GDM1 (cell line): ENCODE results near the gene AIPL1.

ENCODE experiments used
- DNase-seq: peaks from one replicate; lab custom pipeline; 2025; lab: John Stamatoyannopoulos, UW

AIPL1 gene

GRCh38 chr17:6465206-6466003 lies 30.5 kb upstream of the AIPL1 start:
- no peak for DNase-seq

GRCh38 chr17:6464446-6465041 lies 29.6 kb upstream of the AIPL1 start:
- DNase-seq, result no peak

DNA sequence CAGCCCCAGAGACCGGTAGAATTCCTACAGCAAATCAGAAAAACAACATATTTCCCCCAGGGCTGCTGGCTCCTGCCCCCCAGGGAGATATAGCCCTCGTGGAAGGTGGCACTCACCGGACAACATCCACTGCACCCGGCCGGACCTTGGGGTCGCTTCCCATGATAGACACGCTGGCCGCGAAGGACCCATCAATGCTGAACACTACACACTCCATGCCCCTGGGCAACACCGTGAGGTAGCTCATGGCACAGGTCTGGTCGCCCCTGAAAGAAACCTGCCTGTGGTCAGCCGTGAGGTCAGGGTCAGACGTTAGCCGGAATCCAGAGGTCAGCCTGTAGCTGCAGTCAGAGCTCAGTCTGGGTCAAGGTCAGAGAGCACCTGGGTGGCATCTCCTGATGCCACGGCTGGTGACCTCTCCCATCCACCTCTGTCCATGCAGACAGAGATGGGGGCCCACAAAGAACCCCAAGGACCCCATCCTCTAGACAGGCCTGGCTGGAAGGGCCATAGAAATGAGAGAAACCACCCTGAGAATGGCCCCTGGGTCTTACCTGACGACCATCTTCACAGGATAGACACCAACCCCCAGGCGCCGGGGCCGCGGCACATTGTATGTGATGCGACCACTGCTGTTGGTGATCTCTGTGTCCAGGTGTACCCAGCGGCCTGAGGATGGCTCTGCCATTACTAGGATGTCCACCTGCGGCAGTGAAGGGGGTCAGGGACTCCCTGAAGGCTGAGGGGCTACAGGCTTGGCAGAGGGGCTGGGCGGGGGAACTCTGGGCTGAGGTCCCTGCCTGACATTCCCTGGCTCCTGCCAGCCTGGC lies 28.9 kb upstream of the AIPL1 start:
- no peak for DNase-seq

GRCh38 chr17:6462692-6463091 lies 27.8 kb upstream of the AIPL1 start:
- DNase-seq, result no peak

- DNase-seq, result no peak
These were observed 27.0 kb upstream of the AIPL1 start for GRCh38 chr17:6461792-6462524.

GRCh38 chr17:6461246-6461645 lies 26.3 kb upstream of the AIPL1 start:
- DNase-seq, result no peak

- DNase-seq, result no peak
These were observed 25.7 kb upstream of the AIPL1 start for GRCh38 chr17:6460531-6461161.

- DNase-seq, result no peak
These were observed 23.6 kb upstream of the AIPL1 start for GRCh38 chr17:6458460-6458950.

GRCh38 chr17:6457688-6458459 lies 23.0 kb upstream of the AIPL1 start:
- DNase-seq, result no peak

DNA sequence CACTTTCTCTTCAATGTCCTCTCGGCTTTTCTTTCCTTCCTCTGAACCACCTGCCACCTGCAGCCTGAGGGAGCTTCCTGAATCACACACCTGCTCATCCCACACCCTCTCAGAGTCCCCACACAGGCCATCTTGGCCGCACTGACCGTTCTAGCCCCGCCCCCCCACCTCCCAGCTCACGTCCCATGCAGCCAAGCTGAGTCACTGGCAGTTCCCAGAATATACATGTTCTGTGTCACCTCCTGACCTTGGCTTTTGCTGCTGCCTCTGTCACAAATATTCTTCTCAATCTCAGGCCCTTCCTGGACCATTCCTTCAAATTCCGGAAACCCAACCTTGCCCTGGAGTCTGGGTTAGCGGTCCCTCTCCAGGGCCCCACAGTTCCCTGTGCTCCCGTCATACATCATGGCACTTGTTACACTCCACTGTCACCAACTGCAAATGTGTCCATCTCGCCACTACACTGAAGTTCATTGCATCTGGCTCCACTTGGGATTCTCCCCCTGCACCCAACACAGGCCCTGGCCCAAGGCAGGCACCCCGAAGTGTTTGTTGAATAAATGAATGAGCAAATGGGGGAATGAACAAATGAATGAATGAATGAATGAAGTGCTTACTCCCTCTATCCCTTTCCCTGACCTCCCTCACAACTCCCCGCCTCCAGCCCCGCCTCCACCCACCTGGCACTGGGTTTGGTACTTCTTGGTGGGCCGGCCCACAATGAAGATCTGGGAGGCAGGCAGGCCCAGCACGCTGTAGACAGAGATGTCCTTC lies 22.2 kb upstream of the AIPL1 start:
- DNase-seq, result no peak

DNA sequence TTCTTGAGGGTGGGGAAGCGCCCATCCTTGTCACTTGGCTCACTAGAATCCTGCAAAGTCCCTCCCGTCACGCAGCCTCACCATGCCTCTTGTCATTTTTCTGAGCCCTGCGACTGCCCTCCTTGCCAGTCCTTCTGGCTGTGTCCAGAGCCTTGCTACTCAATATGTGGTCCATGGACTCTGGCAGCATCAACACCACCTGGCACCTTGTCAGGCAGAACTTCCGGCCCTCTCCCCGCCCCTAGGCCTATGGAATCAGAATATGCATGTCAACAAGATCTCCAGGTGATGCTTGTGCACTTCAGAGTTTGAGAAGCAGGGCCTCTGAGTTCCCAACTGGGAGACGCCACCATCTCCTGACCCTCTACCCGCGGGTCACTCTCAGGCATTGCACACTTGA lies 21.4 kb upstream of the AIPL1 start:
- no peak for DNase-seq

DNA sequence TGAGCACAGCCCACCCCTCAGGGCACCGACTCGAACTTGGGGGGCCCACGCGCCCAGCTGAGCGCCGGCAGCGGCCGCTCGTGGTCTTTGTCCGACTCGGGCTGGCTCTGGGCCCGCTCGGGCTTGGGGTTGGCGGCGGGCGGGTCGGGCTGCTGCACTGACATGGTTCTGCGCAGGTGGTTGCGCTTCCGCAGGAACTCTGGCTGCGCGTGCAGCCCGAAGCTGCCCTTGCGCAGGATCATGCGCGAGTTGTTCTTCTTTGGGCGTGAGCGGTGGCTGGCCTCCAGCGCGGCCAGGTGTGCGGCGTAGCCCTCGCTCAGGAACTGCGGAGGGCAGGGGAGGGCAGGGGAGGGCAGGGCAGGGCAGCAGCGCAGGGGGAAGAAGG lies 20.4 kb upstream of the AIPL1 start:
- DNase-seq, result no peak

- DNase-seq, result no peak
These were observed 19.8 kb upstream of the AIPL1 start for GRCh38 chr17:6454495-6455320.

GRCh38 chr17:6453279-6454024 lies 18.5 kb upstream of the AIPL1 start:
- DNase-seq, result no peak

DNA sequence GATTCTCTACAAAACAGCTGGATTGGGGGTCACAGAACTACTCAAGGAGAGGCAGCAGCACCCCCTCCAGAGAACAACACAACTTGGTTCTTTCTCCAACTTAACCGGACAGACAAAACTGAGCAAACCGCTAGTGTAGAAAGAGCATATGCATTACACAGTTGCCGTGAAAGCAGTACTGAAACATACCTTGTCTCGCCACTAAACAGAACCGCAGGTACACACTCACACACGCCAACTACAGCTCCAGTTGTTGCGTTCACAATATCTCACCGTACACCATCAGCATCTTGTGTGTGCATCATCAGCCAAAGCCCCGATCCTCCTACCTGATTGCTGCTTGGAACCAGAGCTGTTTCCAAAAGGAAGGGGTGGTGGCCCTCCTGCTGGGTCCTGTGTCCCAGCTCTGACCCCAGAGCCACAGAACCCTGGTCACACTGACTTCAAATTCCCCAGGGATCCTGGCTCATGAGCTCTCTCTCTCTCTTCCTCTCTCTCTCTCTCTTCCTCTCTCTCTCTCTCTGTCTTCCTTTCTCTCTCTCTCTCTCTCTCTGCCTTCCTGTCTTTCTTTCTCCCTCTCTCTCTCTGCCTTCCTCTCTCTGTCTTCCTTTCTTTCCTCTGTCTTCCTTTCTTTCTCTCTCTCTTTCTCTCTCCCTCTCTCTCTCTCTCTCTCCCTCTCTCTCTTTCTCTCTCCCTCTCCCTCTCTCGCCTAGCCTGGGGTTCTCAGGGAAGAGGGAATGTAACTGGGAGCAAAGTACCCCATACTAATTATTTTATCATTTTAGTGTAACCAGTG lies 17.7 kb upstream of the AIPL1 start:
- DNase-seq, result no peak

DNA sequence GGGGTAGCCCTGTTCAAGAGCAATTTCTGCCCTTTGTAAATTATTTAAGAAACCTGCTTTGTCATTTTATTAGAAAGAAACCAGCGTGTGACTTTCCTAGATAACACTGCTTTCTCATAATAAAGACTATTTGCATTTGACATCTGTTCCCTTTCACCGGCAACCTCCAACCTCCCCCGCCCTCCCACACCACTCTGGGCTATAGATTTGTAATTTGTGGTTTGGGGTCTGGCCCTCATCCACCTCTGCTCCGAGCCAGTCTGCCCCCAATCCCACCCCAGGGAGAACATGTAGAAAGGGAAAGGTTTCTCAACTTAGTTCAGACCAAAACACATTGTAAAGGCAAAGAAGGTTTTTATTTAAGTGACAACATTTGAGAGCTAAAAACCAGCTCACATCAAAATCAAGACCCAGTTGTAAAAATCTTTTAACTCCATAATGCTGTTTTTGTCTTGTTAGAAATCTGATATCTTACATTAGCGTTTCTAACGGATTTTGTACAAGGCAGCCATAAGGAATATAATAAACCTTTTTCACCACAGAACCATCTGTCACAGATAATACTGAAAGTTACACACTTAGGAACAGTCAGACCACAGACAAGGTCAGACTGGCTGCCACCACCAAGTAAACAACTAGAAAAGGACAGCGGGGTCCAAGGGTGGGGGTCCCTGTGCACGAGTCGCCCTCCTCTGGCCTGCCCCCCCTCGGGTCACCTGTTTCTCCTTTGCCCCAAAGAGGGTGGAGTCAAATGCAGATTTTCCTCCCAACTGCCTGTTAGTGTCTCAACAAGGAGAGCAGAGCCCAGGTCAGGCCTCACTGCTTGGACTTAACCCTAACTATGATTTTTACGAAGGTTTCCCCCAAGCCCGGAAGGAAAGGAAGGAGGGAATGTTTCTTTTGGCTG lies 16.3 kb upstream of the AIPL1 start:
- DNase-seq, result no peak

- DNase-seq, result no peak
These were observed 14.4 kb upstream of the AIPL1 start for GRCh38 chr17:6449307-6449706.
